ENCODE data around the gene UBAP2.

UBAP2 gene

GRCh38 chr9:34048727-34049629 lies at the start of gene UBAP2:
Gene UBAP2 (minus strand): TSS chr9:34048887. CDS start chr9:34017148, 31,739 bp downstream.
- DNase-seq: peak; percentile 95

- no peak for DNase-seq
Measured at GRCh38 chr9:34098307-34098706, 49.6 kb upstream of the UBAP2 start.

- DNase-seq: no peak
Measured at GRCh38 chr9:34097865-34098264, 49.2 kb upstream of the UBAP2 start.

GRCh38 chr9:34096751-34097150 lies 48.1 kb upstream of the UBAP2 start:
- no peak for DNase-seq

- no peak for DNase-seq
Measured at GRCh38 chr9:34093578-34093977, 44.9 kb upstream of the UBAP2 start.

- DNase-seq: no peak
Measured at GRCh38 chr9:34089311-34089710, 40.6 kb upstream of the UBAP2 start.

GRCh38 chr9:34087370-34087769 lies 38.7 kb upstream of the UBAP2 start:
- no peak for DNase-seq

GRCh38 chr9:34086864-34087263 lies 38.2 kb upstream of the UBAP2 start:
- DNase-seq: no peak

- DNase-seq: no peak
Measured at GRCh38 chr9:34085581-34086500, 37.2 kb upstream of the UBAP2 start.

- DNase-seq: no peak
Measured at GRCh38 chr9:34084562-34084961, 35.9 kb upstream of the UBAP2 start.

GRCh38 chr9:34079181-34079580 lies 30.5 kb upstream of the UBAP2 start:
- DNase-seq: no peak

- DNase-seq: no peak
Measured at GRCh38 chr9:34072868-34073590, 24.3 kb upstream of the UBAP2 start.

- DNase-seq: no peak
Measured at GRCh38 chr9:34072410-34072809, 23.7 kb upstream of the UBAP2 start.

GRCh38 chr9:34070606-34071324 lies 22.1 kb upstream of the UBAP2 start:
- no peak for DNase-seq

- DNase-seq: no peak
Measured at GRCh38 chr9:34069831-34070230, 21.1 kb upstream of the UBAP2 start.

GRCh38 chr9:34065541-34065940 lies 16.9 kb upstream of the UBAP2 start:
- DNase-seq: no peak

- no peak for DNase-seq
Measured at GRCh38 chr9:34059954-34060353, 11.3 kb upstream of the UBAP2 start.

GRCh38 chr9:34059281-34059680 lies 10.6 kb upstream of the UBAP2 start:
- DNase-seq: no peak

- DNase-seq: no peak
Measured at GRCh38 chr9:34049630-34050384, 1.1 kb upstream of the UBAP2 start.

GRCh38 chr9:34047864-34048726 lies 592 bp downstream of the UBAP2 start:
- DNase-seq: peak; percentile 64

Data from CD4-positive, alpha-beta T cell treated with Interleukin-12 subunit alpha and Interleukin-12 subunit beta, for 1 hour (primary cell).